ENCODE data around the gene LSP1.

- TF ChIP-seq CTCF (IDR thresholded peaks at IDR 0.05) (no peak), POLR2AphosphoS5 (IDR thresholded peaks at IDR 0.05; ENCODE audit: low read depth, low read length) (no peak)
Measured at GRCh38 chr11:1939006-1939625, 86.2 kb downstream of the LSP1 start.

Data from Panc1 (cell line).